Esophagus muscularis mucosa (tissue), 4 donors: Measurements from ENCODE around the gene HLA-DPA1. TPM values are rescaled to one million over a fixed set of nuclear protein-coding genes. Genes with fewer than 3 reads are reported as not detected.

Source experiments
- DNase-seq: peaks from one replicate; pipeline ENCODE4 v3.0.0-alpha.2; 2017; ENCODE audit errors: extremely low spot score
- H3K27ac ChIP-seq, 4 donors: fragments of 200-600 bp; sonication (generic); replicated peaks in 1 of 4; 1 replicate in 3 of 4; 2 replicates in 1 of 4; pipeline ENCODE4 v1.5.1; 2016 to 2019; ENCODE audit warnings: mild to moderate bottlenecking in 1 of 4
- H3K27me3 ChIP-seq, 4 donors: fragments of 200-600 bp; sonication (generic); one replicate each; pipeline versions ENCODE4 v1.5.1 to v1.6.0; 2016 to 2019
- H3K36me3 ChIP-seq, 4 donors: fragments of 200-600 bp; sonication (generic); one replicate each; pipeline ENCODE4 v1.5.1; 2016 to 2019
- H3K4me1 ChIP-seq, 4 donors: fragments of 200-600 bp; sonication (generic); one replicate each; pipeline ENCODE4 v1.5.1; 2016 to 2019
- H3K4me3 ChIP-seq, 4 donors: fragments of 200-600 bp; sonication (generic); 1 replicate in 2 of 4; 2 replicates in 2 of 4; pipeline ENCODE4 v1.5.1; 2016 to 2019; ENCODE audit warnings: mild to moderate bottlenecking in 4 of 4, moderate library complexity in 1 of 4
- H3K9me3 ChIP-seq, 4 donors: fragments of 200-600 bp; sonication (generic); 1 replicate in 3 of 4; 2 replicates in 1 of 4; pipeline ENCODE4 v1.5.1; 2016 to 2019
- EP300 ChIP-seq: sonication (generic); formaldehyde crosslinking; IDR thresholded peaks from one replicate; pipeline ENCODE4 v1.6.1; 2017; ENCODE audit warnings: antibody characterized with exemption
- POLR2A ChIP-seq: fragments of 450-650 bp; IDR thresholded peaks from one replicate; pipeline ENCODE4 v1.6.1; 2017; ENCODE audit warnings: antibody characterized with exemption, moderate library complexity, mild to moderate bottlenecking, low read depth
- POLR2AphosphoS5 ChIP-seq, 2 donors: sonication (generic); formaldehyde crosslinking; IDR thresholded peaks; one replicate each; pipeline ENCODE4 v1.6.1; 2017; ENCODE audit warnings: antibody characterized with exemption in 2 of 2
- WGBS: methylation state at CpG from one replicate; pipeline ENCODE4 v1.1.5; 2018; 5-methylcytosine and 5-hydroxymethylcytosine counted together
- intact Hi-C: fragments of 100-400 bp; cut with DNase I; formaldehyde crosslinking; loops from one replicate; pipeline ENCODE4 v1.15.1; 2023
- total RNA-seq, 4 donors: library from RNA; depleted of rRNA; stranded (reverse); fragments of >200 nt; gene quantifications; one replicate each; pipeline versions ENCODE4 v1.1.0 to v1.2.1, GENCODE V29; 2016
- TF ChIP-seq, protein P1 (sequence below), 3 experiments: fragments of 200-600 bp in 2 of 3; fragments of 450-650 bp in 1 of 3; sonication (generic) in 2 of 3; IDR thresholded peaks; one replicate each; pipeline ENCODE4 v1.5.1; 2017 to 2019; ENCODE audit warnings: antibody characterized with exemption in 3 of 3, mild to moderate bottlenecking in 2 of 3, moderate library complexity in 1 of 3

Gene HLA-DPA1
- total RNA-seq, 4 donors from 2014 or later = 28.5 to 91.3 (median 65.9) TPM

DNA sequence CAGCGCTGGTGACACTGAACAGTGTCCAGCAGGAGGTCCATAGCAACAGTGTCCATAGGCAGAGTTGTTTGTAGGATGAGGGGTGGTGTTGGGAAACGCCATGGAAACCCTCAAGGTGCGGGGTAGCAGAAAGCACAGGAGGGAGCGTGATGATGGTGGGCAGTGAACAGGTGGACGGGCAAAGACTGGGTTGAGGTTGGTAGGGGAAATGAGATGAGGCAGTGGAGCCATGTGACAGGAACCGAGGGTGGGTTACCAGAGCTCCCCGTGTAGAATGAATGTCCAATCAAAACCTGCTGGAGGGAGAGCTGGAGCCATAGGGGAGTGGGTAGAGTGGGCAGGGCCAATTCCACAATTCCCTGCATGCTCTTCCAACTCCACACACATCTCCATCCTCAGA lies 40.3 kb upstream of the HLA-DPA1 start:
- peaks cover 0 to 72% (median 26%) of the 10 kb centered on the region in 4 donors for H3K27me3 ChIP-seq
- DNase-seq = peak; percentile 75
- no peaks in the 10 kb centered on the region for H3K9me3 ChIP-seq
- 62% methylated on average over 7 of the region's 7 CpGs for WGBS
- H3K4me3 ChIP-seq = no peak overlapping the region
- TF ChIP-seq EP300 (no peak), POLR2AphosphoS5 (IDR thresholded peaks at IDR 0.05) (no peak), POLR2A (no peak)
- TF ChIP-seq, protein P1, sequence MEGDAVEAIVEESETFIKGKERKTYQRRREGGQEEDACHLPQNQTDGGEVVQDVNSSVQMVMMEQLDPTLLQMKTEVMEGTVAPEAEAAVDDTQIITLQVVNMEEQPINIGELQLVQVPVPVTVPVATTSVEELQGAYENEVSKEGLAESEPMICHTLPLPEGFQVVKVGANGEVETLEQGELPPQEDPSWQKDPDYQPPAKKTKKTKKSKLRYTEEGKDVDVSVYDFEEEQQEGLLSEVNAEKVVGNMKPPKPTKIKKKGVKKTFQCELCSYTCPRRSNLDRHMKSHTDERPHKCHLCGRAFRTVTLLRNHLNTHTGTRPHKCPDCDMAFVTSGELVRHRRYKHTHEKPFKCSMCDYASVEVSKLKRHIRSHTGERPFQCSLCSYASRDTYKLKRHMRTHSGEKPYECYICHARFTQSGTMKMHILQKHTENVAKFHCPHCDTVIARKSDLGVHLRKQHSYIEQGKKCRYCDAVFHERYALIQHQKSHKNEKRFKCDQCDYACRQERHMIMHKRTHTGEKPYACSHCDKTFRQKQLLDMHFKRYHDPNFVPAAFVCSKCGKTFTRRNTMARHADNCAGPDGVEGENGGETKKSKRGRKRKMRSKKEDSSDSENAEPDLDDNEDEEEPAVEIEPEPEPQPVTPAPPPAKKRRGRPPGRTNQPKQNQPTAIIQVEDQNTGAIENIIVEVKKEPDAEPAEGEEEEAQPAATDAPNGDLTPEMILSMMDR (IDR thresholded peaks at IDR 0.05) = no peak
- H3K27ac ChIP-seq = no peak overlapping the region
- no peaks in the 10 kb centered on the region for H3K36me3 ChIP-seq
- H3K4me1 ChIP-seq = peaks cover 0 to 12% (median 7%) of the 10 kb centered on the region in 4 donors
- intact Hi-C loops = no loop called here

DNA sequence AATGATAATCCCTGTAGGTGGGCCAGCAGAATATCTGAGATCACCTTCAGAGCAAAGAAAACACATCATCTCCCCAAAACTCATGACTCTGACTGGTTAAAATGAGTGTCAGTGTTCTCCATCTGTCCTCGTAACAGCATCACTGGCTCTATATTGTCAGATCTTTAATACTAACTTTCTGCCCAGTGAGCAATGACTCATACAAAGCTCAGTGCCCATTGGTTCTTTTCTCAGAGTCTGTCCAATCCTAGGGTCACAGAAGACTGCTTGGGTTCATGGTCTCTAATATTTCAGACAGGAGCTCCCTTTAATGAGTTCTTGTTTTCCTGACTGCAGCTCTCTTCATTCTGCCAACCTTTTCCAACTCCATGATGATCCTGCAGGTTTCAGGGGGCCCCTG lies 38.7 kb upstream of the HLA-DPA1 start:
- Histone ChIP-seq H3K4me1 (peaks cover 0 to 8% (median 7%) of the 10 kb centered on the region in 4 donors), H3K36me3 (no peaks in the 10 kb centered on the region), H3K4me3 (no peak overlapping the region), H3K9me3 (no peaks in the 10 kb centered on the region), H3K27me3 (peaks cover 0 to 59% (median 15%) of the 10 kb centered on the region in 4 donors), H3K27ac (no peak overlapping the region)
- DNase-seq = peak; percentile 47
- intact Hi-C loops = no loop called here
- TF ChIP-seq POLR2AphosphoS5 (IDR thresholded peaks at IDR 0.05) = no peak
- no peak for TF ChIP-seq EP300
- TF ChIP-seq, protein P1 (IDR thresholded peaks at IDR 0.05) = no peak
- no peak for TF ChIP-seq POLR2A
- 43% methylated on average over 1 of the region's 1 CpG for WGBS

DNA sequence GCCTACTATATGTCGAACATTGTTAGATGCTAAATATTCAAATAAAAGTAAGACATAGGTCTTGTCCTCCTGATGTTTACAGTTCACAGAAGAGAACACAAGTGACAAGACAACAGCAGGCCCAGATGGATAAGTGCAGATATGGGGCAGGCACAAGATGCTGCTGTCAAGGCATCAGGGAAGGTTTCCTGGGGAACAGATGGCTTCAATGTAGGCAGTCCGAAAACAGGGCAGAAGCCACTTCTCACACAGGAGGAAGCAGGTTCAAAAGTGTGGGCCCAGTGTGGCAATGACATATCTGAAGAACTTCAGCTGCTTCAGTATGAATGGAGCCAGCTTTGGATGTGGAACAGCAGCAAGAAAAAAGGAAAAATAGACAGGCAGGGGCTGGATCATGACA lies 34.9 kb upstream of the HLA-DPA1 start:
- Histone ChIP-seq H3K4me1 (no peaks in the 10 kb centered on the region), H3K4me3 (no peak overlapping the region), H3K9me3 (no peaks in the 10 kb centered on the region), H3K27me3 (peaks cover 0 to 52% (median under 1%) of the 10 kb centered on the region in 4 donors), H3K36me3 (no peaks in the 10 kb centered on the region), H3K27ac (no peak overlapping the region)
- intact Hi-C loops = no loop called here
- no peak for TF ChIP-seq POLR2AphosphoS5 (IDR thresholded peaks at IDR 0.05)
- TF ChIP-seq EP300 = no peak
- TF ChIP-seq, protein P1 (IDR thresholded peaks at IDR 0.05) = no peak
- TF ChIP-seq POLR2A = no peak
- WGBS = 78% methylated on average over 2 of the region's 2 CpGs
- peak; percentile 5 for DNase-seq

DNA sequence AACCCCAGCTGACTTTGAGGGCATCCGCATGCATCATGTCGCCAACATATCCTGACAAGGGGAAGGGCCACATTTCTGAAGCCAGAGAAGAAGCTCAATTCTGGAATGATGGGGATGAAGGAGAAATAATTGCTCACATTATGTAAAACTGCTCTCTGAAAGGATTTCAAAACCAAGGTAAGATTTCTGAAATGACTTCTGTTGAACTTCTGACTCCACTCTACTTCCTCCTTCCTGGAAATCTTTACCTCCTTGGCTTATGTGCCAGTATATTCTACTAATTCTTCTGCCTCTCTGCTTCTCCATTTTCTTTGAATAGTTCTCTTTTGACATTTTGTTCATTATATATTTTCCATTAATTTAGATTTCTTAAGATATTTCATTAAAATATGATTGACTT lies 34.2 kb upstream of the HLA-DPA1 start:
- intact Hi-C loops = no loop called here
- no peak for TF ChIP-seq POLR2A
- TF ChIP-seq, protein P1 (IDR thresholded peaks at IDR 0.05) = no peak
- TF ChIP-seq POLR2AphosphoS5 (IDR thresholded peaks at IDR 0.05) = no peak
- no peak for TF ChIP-seq EP300
- no peak for DNase-seq

More for the DNA sequence above, 34.2 kb upstream of the HLA-DPA1 start:
- Histone ChIP-seq H3K36me3 (no peaks in the 10 kb centered on the region), H3K27me3 (peaks cover 0 to 45% (median 0%) of the 10 kb centered on the region in 4 donors), H3K4me3 (no peak overlapping the region), H3K4me1 (no peaks in the 10 kb centered on the region), H3K9me3 (no peaks in the 10 kb centered on the region), H3K27ac (no peak overlapping the region)
- 47% methylated on average over 2 of the region's 2 CpGs for WGBS
